Neural cell (in vitro differentiated cells): ENCODE data around the gene GPER1. TPM values are rescaled to one million over a fixed set of nuclear protein-coding genes. Genes with fewer than 3 reads are reported as not detected.

Source experiments
- H2AFZ ChIP-seq: fragments of 200-600, 300-800 bp; sonication (generic), shearing (Covaris generic); 2 replicates; pipeline ENCODE4 v1.6.0; 2014; ENCODE audit warnings: low read depth, mild to moderate bottlenecking, antibody characterized with exemption, low read length, moderate library complexity
- H3F3A ChIP-seq: fragments of 200-600 bp; shearing (Covaris generic); 2 replicates; pipeline ENCODE4 v1.6.1; 2016; ENCODE audit warnings: mild to moderate bottlenecking, moderate library complexity, mixed read lengths, antibody characterized with exemption, low read length; ENCODE audit not compliant: insufficient read depth, poor library complexity, severe bottlenecking
- H3K27ac ChIP-seq: fragments of 200-600, 300-800 bp; sonication (generic), shearing (Covaris generic); 2 replicates; pipeline ENCODE4 v1.5.1; 2014; ENCODE audit warnings: mild to moderate bottlenecking, low read length, moderate library complexity
- H3K27me3 ChIP-seq: fragments of 300-800, 200-600 bp; sonication (generic), shearing (Covaris generic); 2 replicates; pipeline ENCODE4 v1.6.0; 2014; ENCODE audit warnings: mild to moderate bottlenecking, low read depth, low read length, moderate library complexity; ENCODE audit not compliant: insufficient read depth
- H3K36me3 ChIP-seq: fragments of 300-800, 200-600 bp; sonication (generic), shearing (Covaris generic); 2 replicates; pipeline ENCODE4 v1.5.1; 2014; ENCODE audit warnings: mild to moderate bottlenecking, antibody characterized with exemption, low read length, moderate library complexity; ENCODE audit not compliant: insufficient read depth
- H3K4me2 ChIP-seq: fragments of 300-800, 200-600 bp; sonication (generic), shearing (Covaris generic); 2 replicates; pipeline ENCODE4 v1.6.0; 2014; ENCODE audit warnings: mild to moderate bottlenecking, low read length
- H3K4me3 ChIP-seq: fragments of 300-800, 200-600 bp; sonication (generic), shearing (Covaris generic); 2 replicates; pipeline ENCODE4 v1.5.1; 2014; ENCODE audit warnings: mild to moderate bottlenecking, low read length, moderate library complexity
- H3K79me2 ChIP-seq: fragments of 200-600 bp; shearing (Covaris generic); replicated peaks from 2 replicates; pipeline ENCODE4 v1.6.0; 2014; ENCODE audit warnings: mild to moderate bottlenecking, low read length, moderate library complexity; ENCODE audit not compliant: insufficient read depth
- H3K9ac ChIP-seq: fragments of 300-800, 200-600 bp; sonication (generic), shearing (Covaris generic); 2 replicates; pipeline ENCODE4 v1.6.1; 2016; ENCODE audit warnings: mild to moderate bottlenecking, low read length, mixed read lengths
- H3K9me2 ChIP-seq: fragments of 200-600 bp; shearing (Covaris generic); 2 replicates; pipeline ENCODE4 v1.6.1; 2016; ENCODE audit warnings: mild to moderate bottlenecking, low read length, mixed read lengths; ENCODE audit not compliant: insufficient read depth
- H3K9me3 ChIP-seq: fragments of 200-600, 300-800 bp; sonication (generic), shearing (Covaris generic); 2 replicates; pipeline ENCODE4 v1.6.1; 2016; ENCODE audit warnings: mild to moderate bottlenecking, mixed run types, low read length, moderate library complexity, mixed read lengths
- H4K20me1 ChIP-seq: fragments of 200-600 bp; shearing (Covaris generic); 2 replicates; pipeline ENCODE4 v1.6.1; 2016; ENCODE audit warnings: mild to moderate bottlenecking, mixed run types; ENCODE audit not compliant: insufficient read depth
- EP300 ChIP-seq: fragments of 450-650 bp; conservative IDR thresholded peaks from 2 replicates; pipeline ENCODE4 v1.6.1; 2014; ENCODE audit warnings: antibody characterized with exemption, mild to moderate bottlenecking, moderate library complexity; ENCODE audit not compliant: poor library complexity, severe bottlenecking
- EZH2 ChIP-seq: fragments of 200-600, 300-800 bp; shearing (Covaris generic), sonication (generic); IDR thresholded peaks from 2 replicates; pipeline ENCODE4 v1.6.1; 2014; ENCODE audit warnings: antibody characterized with exemption, low read length, borderline replicate concordance, mild to moderate bottlenecking; ENCODE audit not compliant: insufficient read depth, poor library complexity, severe bottlenecking
- MXI1 ChIP-seq: fragments of 450-650 bp; conservative IDR thresholded peaks from 2 replicates; pipeline ENCODE4 v1.6.1; 2014; ENCODE audit warnings: antibody characterized with exemption, mild to moderate bottlenecking; ENCODE audit not compliant: poor library complexity, severe bottlenecking
- POLR2AphosphoS5 ChIP-seq: IDR thresholded peaks from 2 replicates; pipeline ENCODE4 v1.6.1; 2012
- RAD21 ChIP-seq: fragments of 450-650 bp; conservative IDR thresholded peaks from 2 replicates; pipeline ENCODE4 v1.6.1; 2014; ENCODE audit warnings: antibody characterized with exemption, mild to moderate bottlenecking, moderate library complexity
- REST ChIP-seq: IDR thresholded peaks from 2 replicates; pipeline ENCODE4 v1.6.1; 2012; ENCODE audit warnings: borderline replicate concordance
- SMC3 ChIP-seq: fragments of 450-650 bp; conservative IDR thresholded peaks from 2 replicates; pipeline ENCODE4 v1.6.1; 2014; ENCODE audit warnings: antibody characterized with exemption, mild to moderate bottlenecking, moderate library complexity; ENCODE audit not compliant: poor library complexity
- TAF1 ChIP-seq: IDR thresholded peaks from 2 replicates; pipeline ENCODE4 v1.6.1; 2012; ENCODE audit warnings: low read depth
- polyA plus RNA-seq: library from polyadenylated mRNA; depleted of rRNA; stranded (reverse); fragments of >200 nt; gene quantifications from 2 replicates; pipeline ENCODE4 v1.2.3, GENCODE V29; 2014
- TF ChIP-seq, protein P1 (sequence below): fragments of 450-650 bp; IDR thresholded peaks from 2 replicates; pipeline ENCODE4 v1.5.1; 2014; ENCODE audit warnings: antibody characterized with exemption, mild to moderate bottlenecking, moderate library complexity; ENCODE audit not compliant: poor library complexity, severe bottlenecking

GPER1 gene
- polyA plus RNA-seq, 1 donor from 2014 or later = not detected

DNA sequence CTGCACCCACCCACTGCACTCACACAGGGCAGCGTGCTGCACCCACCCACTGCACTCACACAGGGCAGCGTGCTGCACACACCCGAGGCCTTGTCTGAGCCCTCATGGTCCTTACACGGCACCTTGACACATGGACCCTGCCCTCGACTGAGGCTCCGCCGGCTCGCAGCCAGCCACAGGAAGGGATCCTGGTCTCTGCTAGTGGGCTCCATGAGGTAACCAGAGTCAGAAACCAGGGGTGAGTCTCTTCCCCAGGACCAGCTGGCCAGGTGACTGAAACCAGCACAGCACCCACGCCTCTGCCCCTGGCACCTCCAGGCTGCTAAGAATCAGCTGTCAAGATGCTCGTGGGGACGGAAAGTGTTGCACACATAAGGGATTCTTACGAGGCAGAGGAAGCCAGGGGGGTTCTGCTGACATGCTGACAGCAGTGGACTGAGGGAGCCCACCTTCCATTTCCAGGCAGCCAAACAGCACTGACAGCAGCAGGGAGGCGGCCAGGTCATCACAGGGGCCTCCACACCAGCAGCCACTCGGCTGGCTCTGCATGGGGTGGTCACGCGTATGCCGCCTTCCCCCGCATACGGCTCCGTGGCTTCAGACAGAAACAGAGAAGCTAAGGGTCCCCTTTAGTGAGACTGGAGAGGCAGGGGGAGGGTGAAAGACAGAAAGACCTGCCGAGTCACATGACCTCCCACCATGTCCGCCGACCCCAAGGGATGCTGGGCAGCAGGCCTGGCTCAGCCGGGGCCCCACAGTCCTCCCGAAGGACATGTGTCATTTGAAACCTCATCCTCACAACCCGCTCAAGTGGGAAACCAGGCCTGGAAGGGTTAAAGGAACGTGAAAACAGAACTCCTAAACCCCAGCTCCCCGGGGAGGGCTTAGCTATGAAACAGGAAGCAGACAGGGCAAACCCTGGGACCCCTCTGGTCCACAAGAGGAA lies 34.2 kb downstream of the GPER1 start:
- Histone ChIP-seq H3K79me2 (no peaks in the 10 kb centered on the region), H3K9me2 (no peaks in the 10 kb centered on the region), H3K9ac (no peak overlapping the region), H2AFZ (no peak overlapping the region), H3K4me2 (no peak overlapping the region), H3K27me3 (no peaks in the 10 kb centered on the region), H3K27ac (no peak overlapping the region), H3K36me3 (no peaks in the 10 kb centered on the region), H4K20me1 (no peaks in the 10 kb centered on the region), H3F3A (no peaks in the 10 kb centered on the region), H3K9me3 (no peaks in the 10 kb centered on the region), H3K4me3 (no peak overlapping the region)
- no peak for TF ChIP-seq MXI1
- no peak for TF ChIP-seq EZH2
- TF ChIP-seq TAF1 = no peak
- TF ChIP-seq, protein P1, sequence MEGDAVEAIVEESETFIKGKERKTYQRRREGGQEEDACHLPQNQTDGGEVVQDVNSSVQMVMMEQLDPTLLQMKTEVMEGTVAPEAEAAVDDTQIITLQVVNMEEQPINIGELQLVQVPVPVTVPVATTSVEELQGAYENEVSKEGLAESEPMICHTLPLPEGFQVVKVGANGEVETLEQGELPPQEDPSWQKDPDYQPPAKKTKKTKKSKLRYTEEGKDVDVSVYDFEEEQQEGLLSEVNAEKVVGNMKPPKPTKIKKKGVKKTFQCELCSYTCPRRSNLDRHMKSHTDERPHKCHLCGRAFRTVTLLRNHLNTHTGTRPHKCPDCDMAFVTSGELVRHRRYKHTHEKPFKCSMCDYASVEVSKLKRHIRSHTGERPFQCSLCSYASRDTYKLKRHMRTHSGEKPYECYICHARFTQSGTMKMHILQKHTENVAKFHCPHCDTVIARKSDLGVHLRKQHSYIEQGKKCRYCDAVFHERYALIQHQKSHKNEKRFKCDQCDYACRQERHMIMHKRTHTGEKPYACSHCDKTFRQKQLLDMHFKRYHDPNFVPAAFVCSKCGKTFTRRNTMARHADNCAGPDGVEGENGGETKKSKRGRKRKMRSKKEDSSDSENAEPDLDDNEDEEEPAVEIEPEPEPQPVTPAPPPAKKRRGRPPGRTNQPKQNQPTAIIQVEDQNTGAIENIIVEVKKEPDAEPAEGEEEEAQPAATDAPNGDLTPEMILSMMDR = no peak
- TF ChIP-seq SMC3 = no peak
- TF ChIP-seq REST = no peak
- TF ChIP-seq EP300 = no peak
- no peak for TF ChIP-seq RAD21
- TF ChIP-seq POLR2AphosphoS5 = no peak

GRCh38 chr7:1122832-1123501 lies 35.1 kb downstream of the GPER1 start:
- H3K79me2 ChIP-seq = no peaks in the 10 kb centered on the region

More at GRCh38 chr7:1122832-1123501, 35.1 kb downstream of the GPER1 start:
- no peak for TF ChIP-seq EP300
- no peak for TF ChIP-seq MXI1
- no peak for TF ChIP-seq RAD21
- TF ChIP-seq SMC3 = no peak
- TF ChIP-seq, protein P1 = no peak
- TF ChIP-seq TAF1 = no peak
- TF ChIP-seq EZH2 = no peak
- no peak for TF ChIP-seq POLR2AphosphoS5
- no peak for TF ChIP-seq REST
- Histone ChIP-seq H3K36me3 (no peaks in the 10 kb centered on the region), H3K9ac (no peak overlapping the region), H3K27ac (no peak overlapping the region), H3K27me3 (no peaks in the 10 kb centered on the region), H3K9me3 (no peaks in the 10 kb centered on the region), H2AFZ (no peak overlapping the region), H4K20me1 (no peaks in the 10 kb centered on the region), H3F3A (no peaks in the 10 kb centered on the region), H3K4me3 (no peak overlapping the region), H3K9me2 (no peaks in the 10 kb centered on the region), H3K4me2 (no peak overlapping the region)
